Left ventricle myocardium inferior (tissue), 1 donor: ENCODE data around the gene EPHA8. TPM values are rescaled to one million over a fixed set of nuclear protein-coding genes. Genes with fewer than 3 reads are reported as not detected.

Experiments
- DNase-seq: peaks from one replicate; pipeline ENCODE4 v3.0.0-alpha.2; 2020
- H3K27ac ChIP-seq: fragments of 200-600 bp; replicated peaks from 2 replicates; pipeline ENCODE4 v1.8.0; 2021
- H3K27me3 ChIP-seq: fragments of 200-600 bp; 2 replicates; pipeline ENCODE4 v1.8.0; 2021; ENCODE audit warnings: low read depth
- H3K36me3 ChIP-seq: fragments of 200-600 bp; 2 replicates; pipeline ENCODE4 v1.8.0; 2021
- H3K4me1 ChIP-seq: fragments of 200-600 bp; 2 replicates; pipeline ENCODE4 v1.8.0; 2021
- H3K4me3 ChIP-seq: fragments of 200-600 bp; 2 replicates; pipeline ENCODE4 v1.8.0; 2021; ENCODE audit warnings: mild to moderate bottlenecking, moderate library complexity
- H3K9me3 ChIP-seq: fragments of 200-600 bp; replicated peaks from 2 replicates; pipeline ENCODE4 v1.8.0; 2021
- CTCF ChIP-seq: fragments of 200-600 bp; IDR thresholded peaks from 2 replicates; pipeline ENCODE4 v1.8.0; 2021; ENCODE audit warnings: antibody characterized with exemption, mild to moderate bottlenecking, borderline replicate concordance
- intact Hi-C: fragments of 100-400 bp; cut with micrococcal nuclease; formaldehyde crosslinking; loops from one replicate; pipeline ENCODE4 v1.11.0; 2022
- total RNA-seq: library from RNA; stranded (reverse); fragmentation: NEBNext Ultra II Directional; extraction: Animal tissue kit (Norgen Biotek cat#: 25700); gene quantifications from one replicate; pipeline ENCODE4 v1.2.1, GENCODE V29; 2021
- donor health status: DM: no; HTN: yes; CAD: no; lungs with severe emphysema.

Gene EPHA8
- total RNA-seq, 1 donor from 2014 or later: not detected

- intact Hi-C loops: no loop called here
- TF ChIP-seq CTCF: no peak
- no peak for DNase-seq
- no peaks in the 10 kb centered on the region for H3K36me3 ChIP-seq
- no peak overlapping the region for H3K27ac ChIP-seq
- no peak overlapping the region for H3K4me3 ChIP-seq
- peaks cover 14% of the 10 kb centered on the region for H3K4me1 ChIP-seq
- peaks cover 44% of the 10 kb centered on the region for H3K27me3 ChIP-seq
- H3K9me3 ChIP-seq: no peaks in the 10 kb centered on the region
Observed at GRCh38 chr1:22585471-22585870, 22.2 kb downstream of the EPHA8 start.

- no peak for DNase-seq
Observed at GRCh38 chr1:22586356-22587130, 23.3 kb downstream of the EPHA8 start.

GRCh38 chr1:22587247-22587646 is 24.0 kb downstream of the EPHA8 start:
- no peak overlapping the region for H3K4me3 ChIP-seq
- H3K27ac ChIP-seq: no peak overlapping the region
- peaks cover 58% of the 10 kb centered on the region for H3K27me3 ChIP-seq
- TF ChIP-seq CTCF: no peak
- H3K4me1 ChIP-seq: peaks cover 13% of the 10 kb centered on the region
- DNase-seq: no peak
- intact Hi-C loops: no loop called here
- H3K9me3 ChIP-seq: no peaks in the 10 kb centered on the region
- H3K36me3 ChIP-seq: no peaks in the 10 kb centered on the region

More at GRCh38 chr1:22586356-22587130, 23.3 kb downstream of the EPHA8 start:
- no peak overlapping the region for H3K4me3 ChIP-seq
- H3K9me3 ChIP-seq: no peaks in the 10 kb centered on the region
- intact Hi-C loops: no loop called here
- no peak for TF ChIP-seq CTCF
- no peak overlapping the region for H3K27ac ChIP-seq
- H3K4me1 ChIP-seq: peaks cover 14% of the 10 kb centered on the region
- H3K36me3 ChIP-seq: no peaks in the 10 kb centered on the region
- peaks cover 51% of the 10 kb centered on the region for H3K27me3 ChIP-seq

GRCh38 chr1:22588899-22589422 is 25.7 kb downstream of the EPHA8 start:
- TF ChIP-seq CTCF: no peak
- Histone ChIP-seq H3K36me3 (no peaks in the 10 kb centered on the region), H3K9me3 (no peaks in the 10 kb centered on the region), H3K4me3 (no peak overlapping the region), H3K4me1 (no peaks in the 10 kb centered on the region), H3K27ac (no peak overlapping the region), H3K27me3 (peaks cover 76% of the 10 kb centered on the region)
- DNase-seq: no peak
- intact Hi-C loops: no loop called here

GRCh38 chr1:22591576-22591975 is 28.3 kb downstream of the EPHA8 start:
- Histone ChIP-seq H3K9me3 (no peaks in the 10 kb centered on the region), H3K27ac (no peak overlapping the region), H3K27me3 (peaks cover 93% of the 10 kb centered on the region), H3K36me3 (no peaks in the 10 kb centered on the region), H3K4me1 (no peaks in the 10 kb centered on the region), H3K4me3 (no peak overlapping the region)
- no peak for TF ChIP-seq CTCF
- intact Hi-C loops: no loop called here
- no peak for DNase-seq
